ENCODE results near the gene SKI.

SKI gene

GRCh38 chr1:2345297-2346075 lies 117.4 kb downstream of the SKI start:
- in situ Hi-C loops (cut with MboI; ENCODE audit: low sequenced_read_pairs), result no loop called here

GRCh38 chr1:2346691-2347408 lies 118.7 kb downstream of the SKI start:
- in situ Hi-C loops (cut with MboI; ENCODE audit: low sequenced_read_pairs), result no loop called here

DNA sequence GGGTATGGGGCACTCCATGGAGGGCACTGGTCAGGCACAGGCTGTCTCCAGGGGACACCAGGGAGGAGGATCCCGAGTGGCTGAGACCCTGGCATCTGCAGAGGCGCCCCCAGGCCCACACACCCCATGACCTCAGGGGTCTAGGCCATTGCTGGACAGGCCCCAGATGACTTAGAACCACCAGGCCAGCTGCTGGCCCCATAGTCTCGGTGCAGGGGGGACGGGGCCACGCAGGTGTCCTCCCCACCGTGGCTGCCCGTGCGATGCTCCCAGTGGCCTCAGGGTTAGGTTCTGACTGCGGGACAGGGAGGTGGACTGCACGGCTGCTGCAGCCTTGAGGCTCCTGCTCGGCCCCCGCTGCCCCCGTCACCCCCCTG lies 119.3 kb downstream of the SKI start:
- in situ Hi-C loops (cut with MboI; ENCODE audit: low sequenced_read_pairs), result no loop called here

GRCh38 chr1:2347896-2348295 lies 119.8 kb downstream of the SKI start:
- in situ Hi-C loops (cut with MboI; ENCODE audit: low sequenced_read_pairs), result no loop called here

DNA sequence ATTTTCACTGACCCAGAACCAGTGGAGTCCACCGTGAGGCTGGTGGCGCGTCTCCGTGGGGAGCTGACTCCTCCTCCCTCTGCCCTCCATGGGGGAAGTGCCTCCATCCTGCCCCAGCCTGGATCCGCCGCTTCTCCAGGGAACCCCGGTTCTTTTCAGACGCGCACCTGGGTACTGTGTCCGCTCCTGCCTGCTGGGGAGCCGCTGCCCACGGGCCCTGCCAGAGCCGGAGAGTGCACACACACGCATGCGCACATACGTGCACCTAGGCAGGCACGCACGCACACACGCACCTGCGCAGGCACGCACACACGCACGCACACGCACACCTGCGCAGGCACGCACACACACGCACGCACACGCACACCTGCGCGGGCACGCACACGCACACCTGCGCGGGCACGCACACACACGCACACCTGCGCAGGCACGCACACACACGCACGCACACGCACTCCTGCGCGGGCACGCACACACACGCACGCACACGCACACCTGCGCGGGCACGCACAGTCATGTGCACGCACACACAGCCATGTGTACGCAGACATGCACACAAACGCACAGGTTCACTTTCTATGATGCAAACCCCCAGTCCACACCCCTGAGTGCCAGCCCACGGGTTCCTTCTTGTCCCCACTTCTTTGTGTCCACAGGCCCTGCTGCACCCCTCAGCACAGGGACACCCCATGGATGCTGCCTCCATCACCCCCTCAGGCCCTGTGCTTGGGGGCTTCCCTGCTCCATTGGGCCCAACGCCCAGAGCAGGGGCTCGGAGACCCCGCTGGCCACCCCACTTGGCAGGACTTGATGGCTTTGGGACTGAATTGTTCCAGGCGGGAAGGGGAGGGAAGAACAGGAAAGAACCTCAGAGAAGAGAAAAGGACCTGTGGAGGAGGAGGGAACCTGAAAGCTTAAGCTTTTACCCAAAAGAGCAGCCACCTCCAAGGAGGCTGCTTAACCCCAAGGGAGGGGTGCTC lies 120.5 kb downstream of the SKI start:
- in situ Hi-C loops (cut with MboI; ENCODE audit: low sequenced_read_pairs), result no loop called here

DNA sequence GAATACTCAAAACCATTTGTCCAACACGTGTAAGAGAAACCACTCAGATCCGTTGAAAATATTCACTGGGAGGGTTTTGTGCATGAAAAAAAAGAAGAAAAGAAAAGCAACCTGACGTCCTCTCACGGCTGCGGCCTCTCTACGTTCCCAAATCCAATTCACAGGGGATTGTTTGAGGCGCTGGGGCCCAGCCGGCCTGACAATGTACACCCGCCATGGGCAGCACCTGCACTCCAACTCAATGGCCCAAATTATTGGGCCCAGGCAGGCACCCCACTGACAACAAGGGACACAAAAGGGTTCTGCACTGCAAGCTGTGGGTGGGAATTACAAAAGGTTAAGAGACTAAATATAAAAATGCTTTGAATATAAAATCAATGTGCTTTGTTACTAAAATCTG lies 121.7 kb downstream of the SKI start:
- in situ Hi-C loops (cut with MboI; ENCODE audit: low sequenced_read_pairs), result no loop called here

DNA sequence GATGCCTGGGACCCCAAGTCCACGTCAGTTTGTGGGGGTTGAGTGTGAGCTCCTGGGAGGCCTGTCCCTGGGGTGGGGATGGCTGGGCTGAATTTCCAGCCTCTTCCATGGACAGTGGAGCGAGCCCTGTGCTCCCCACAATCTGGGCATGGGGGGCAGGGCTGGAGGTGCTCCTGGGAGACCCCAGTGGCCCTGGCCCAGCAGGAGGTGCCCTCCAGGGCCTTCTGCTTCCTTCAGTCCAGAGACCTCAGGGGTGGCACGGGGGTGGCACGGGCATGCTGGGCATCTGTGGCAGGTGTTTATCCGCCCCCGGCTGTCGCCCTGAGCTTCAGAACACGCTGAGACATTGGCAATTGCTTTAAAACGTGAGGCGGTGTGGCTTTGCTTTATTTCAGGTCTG lies 122.4 kb downstream of the SKI start:
- in situ Hi-C loops (cut with MboI; ENCODE audit: low sequenced_read_pairs), result no loop called here

- in situ Hi-C loops (cut with MboI; ENCODE audit: low sequenced_read_pairs), result no loop called here
Observed at GRCh38 chr1:2350911-2351655, 123.0 kb downstream of the SKI start.

- in situ Hi-C loops (cut with MboI; ENCODE audit: low sequenced_read_pairs), result no loop called here
Observed at GRCh38 chr1:2351723-2352122, 123.6 kb downstream of the SKI start.

DNA sequence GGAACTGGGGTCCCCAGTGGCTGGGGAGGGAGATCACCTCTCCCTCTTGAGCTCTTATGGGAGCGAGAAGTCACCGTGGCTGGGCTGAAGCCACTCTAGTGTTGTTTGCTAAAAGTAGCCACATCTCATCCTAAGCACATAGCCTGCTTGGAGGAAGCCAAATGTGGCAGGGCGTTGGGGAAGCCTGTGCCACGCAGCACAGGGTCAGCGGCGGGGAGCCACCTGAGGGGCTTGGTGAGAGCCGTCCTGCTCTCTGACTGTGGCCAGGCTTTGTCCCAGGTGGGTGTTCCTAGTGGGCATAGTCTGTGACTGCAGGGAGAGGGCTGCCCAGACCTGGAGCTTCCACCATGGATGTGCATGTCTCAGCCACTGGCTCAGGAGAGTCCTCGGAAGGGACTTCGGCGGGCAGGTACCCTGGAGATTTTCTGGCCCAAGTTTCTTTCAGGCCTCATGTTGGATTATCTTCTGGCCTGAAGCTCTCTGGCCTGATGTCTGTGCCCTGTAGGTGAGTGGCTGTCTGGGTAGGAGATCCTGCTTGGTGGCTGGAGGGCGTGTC lies 124.3 kb downstream of the SKI start:
- in situ Hi-C loops (cut with MboI; ENCODE audit: low sequenced_read_pairs), result no loop called here

DNA sequence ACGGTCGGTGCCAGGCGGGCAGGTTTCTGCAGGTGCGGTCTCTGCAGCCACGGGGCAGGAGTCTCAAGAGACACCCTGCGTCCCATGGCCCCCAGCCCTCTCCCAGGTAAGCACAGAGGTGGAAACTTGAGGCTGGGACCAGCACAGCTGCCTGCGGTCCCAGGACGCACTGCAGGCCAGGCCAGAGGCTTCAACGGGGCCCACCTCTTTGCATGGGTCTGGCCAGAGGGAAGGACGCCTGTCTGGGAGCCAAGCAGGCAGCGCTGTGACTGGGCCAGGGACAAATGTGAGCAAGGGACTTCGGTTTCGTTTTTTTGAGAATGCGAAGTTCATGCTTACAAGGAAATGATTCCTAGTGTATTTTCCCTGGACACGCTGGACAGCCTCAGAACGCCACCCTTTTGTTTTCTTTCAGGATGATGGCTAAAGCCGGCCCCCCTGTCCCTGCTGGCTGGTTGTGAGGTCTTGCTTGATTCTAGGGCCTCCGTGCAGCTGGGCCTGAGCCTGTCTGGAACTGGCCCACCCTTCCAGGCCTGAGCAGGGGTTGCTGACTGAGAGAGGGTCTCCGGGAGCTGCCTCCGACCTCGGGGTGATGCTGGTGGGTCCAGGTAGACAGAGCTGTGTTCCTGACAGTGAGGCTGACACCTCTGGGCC lies 124.9 kb downstream of the SKI start:
- in situ Hi-C loops (cut with MboI; ENCODE audit: low sequenced_read_pairs), result no loop called here

- in situ Hi-C loops (cut with MboI; ENCODE audit: low sequenced_read_pairs), result no loop called here
Observed at GRCh38 chr1:2353551-2354438, 125.7 kb downstream of the SKI start.

DNA sequence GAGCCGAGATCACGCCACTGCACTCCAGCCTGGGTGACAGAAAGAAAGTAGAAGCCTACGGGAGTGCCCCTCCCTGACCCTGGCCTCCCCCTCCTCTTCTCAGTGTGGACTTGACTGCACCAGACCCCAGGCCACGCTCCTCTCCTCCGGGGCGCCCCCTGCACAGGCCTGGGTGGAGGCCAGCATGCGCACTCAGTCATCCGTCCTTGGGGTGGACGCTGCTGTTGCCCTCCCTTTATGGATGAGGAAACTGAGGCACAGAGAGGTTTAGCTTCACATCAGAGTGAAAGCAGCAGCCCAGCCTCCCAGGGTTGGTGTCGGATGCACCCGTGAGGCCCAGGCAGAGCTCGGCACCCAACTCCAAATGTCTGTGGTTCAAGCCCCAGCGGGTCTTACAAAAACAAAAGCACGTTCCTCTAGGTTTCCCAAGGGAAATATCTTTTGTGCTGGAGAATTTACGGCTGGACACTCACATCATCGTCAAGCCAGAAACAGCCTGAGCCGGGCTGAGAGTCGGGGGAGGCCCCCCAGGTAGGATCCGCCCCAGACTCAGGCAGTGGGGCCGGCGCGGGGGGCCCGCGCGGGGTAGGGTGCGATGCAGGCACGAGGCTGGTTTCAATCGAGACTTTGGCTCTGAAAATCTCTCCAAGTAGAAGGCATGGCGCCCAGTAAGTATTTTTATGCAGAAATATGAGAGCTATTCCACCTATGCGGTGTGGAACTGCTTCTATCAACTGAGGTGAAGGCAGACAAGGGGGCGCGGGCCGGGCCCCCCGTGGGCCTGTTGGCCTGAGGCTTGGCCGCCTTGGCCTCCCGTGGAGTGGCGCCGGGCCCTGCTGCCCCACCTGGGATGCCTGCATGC lies 126.6 kb downstream of the SKI start:
- in situ Hi-C loops (cut with MboI; ENCODE audit: low sequenced_read_pairs), result no loop called here

DNA sequence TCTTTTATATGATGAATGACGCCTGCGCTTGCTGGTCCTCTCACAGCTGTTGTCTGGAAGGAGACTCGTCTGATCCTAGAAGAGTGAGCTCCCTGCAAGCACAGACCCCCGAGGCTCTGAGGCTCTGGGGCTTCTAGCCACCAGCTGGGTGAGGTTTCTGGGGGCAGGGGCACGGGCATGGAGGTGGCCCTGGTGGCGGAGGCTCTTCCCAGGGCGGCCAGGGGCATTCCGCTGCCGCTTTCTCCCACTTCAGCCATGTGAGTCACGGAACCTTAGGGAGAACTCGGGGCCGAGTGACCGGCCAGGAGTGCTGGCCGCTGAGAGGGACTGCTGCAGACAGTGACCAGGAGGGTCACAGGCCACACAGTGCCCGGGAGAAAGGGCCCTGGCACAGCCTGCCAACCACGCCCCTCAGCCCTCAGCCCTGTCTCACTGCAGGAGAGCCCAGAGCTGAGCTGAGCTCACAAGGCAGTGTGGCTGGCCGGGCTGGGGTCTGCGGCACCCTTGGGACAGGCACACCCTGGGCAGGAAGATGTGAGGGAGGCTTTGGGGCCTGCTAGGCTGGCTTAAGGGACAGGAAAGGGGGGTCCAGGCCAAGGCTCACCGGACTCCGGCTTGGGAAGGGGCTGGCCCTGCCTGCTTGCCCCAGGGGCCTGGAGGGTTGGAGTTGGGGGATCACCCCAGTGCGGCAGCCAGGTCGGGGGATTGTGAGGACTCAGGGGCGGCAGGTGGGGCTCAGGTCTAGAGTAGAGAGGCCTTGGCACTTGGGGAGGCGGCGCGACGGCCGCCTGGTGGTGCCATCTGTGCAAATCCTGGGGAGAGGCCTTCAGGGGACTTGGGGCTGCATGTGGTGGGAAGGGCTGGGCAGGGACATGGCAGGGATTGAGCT lies 127.5 kb downstream of the SKI start:
- in situ Hi-C loops (cut with MboI; ENCODE audit: low sequenced_read_pairs), result no loop called here

GRCh38 chr1:2356401-2356800 lies 128.3 kb downstream of the SKI start:
- in situ Hi-C loops (cut with MboI; ENCODE audit: low sequenced_read_pairs), result no loop called here

- in situ Hi-C loops (cut with MboI; ENCODE audit: low sequenced_read_pairs), result no loop called here
Observed at GRCh38 chr1:2356911-2357845, 129.1 kb downstream of the SKI start.

All from HL-60/S4 (cell line).